K562 (cell line): ENCODE results near the gene FKBP8. TPM values are rescaled to one million over a fixed set of nuclear protein-coding genes. Genes with fewer than 3 reads are reported as not detected.

Source experiments
- ASH1L ChIP-seq: fragments of 450-650 bp; IDR thresholded peaks from 2 replicates; pipeline ENCODE4 v1.6.1; 2018; ENCODE audit warnings: borderline replicate concordance, mild to moderate bottlenecking, low read depth; ENCODE audit not compliant: partially characterized antibody
- CHD2 ChIP-seq: IDR thresholded peaks from 2 replicates; pipeline ENCODE4 v1.6.1; 2011; ENCODE audit warnings: low read depth, low read length
- EHMT2 ChIP-seq: fragments of 450-650 bp; IDR thresholded peaks from 2 replicates; pipeline ENCODE4 v1.6.1; 2018; ENCODE audit warnings: antibody characterized with exemption
- ELF4 ChIP-seq: fragments of 450-650 bp; formaldehyde crosslinking; IDR thresholded peaks from 2 replicates; pipeline ENCODE4 v1.4.0; 2022; ENCODE audit warnings: missing genetic modification characterization
- FUS ChIP-seq: fragments of 200-400 bp; formaldehyde crosslinking; optimal IDR thresholded peaks from 2 replicates; pipeline ENCODE3; 2017; ENCODE audit warnings: low read depth, low read length
- GABPA ChIP-seq: fragments of 200-800 bp; sonication (Bioruptor generic); conservative IDR thresholded peaks from 2 replicates; pipeline ENCODE4 v1.6.1; 2016; ENCODE audit warnings: low read depth, missing genetic modification characterization, missing compliant biosample characterization
- PCBP1 ChIP-seq: fragments of 200-400 bp; formaldehyde crosslinking; IDR thresholded peaks from 2 replicates; pipeline ENCODE4 v1.6.1; 2018; ENCODE audit warnings: mild to moderate bottlenecking, low read depth, low read length; ENCODE audit not compliant: poor library complexity, severe bottlenecking
- PHF8 ChIP-seq: fragments of 200-600 bp; sonication (generic); IDR thresholded peaks from 2 replicates; pipeline ENCODE4 v1.6.1; 2012; ENCODE audit warnings: mixed run types, mild to moderate bottlenecking, inconsistent platforms, low read length, moderate library complexity, borderline replicate concordance
- POLR2G ChIP-seq: fragments of 200-400 bp; formaldehyde crosslinking; IDR thresholded peaks from 2 replicates; pipeline ENCODE4 v1.6.1; 2017; ENCODE audit warnings: low read depth, mild to moderate bottlenecking, antibody characterized with exemption, low read length, moderate library complexity
- RBFOX2 ChIP-seq: fragments of 200-400 bp; formaldehyde crosslinking; IDR thresholded peaks from 2 replicates; pipeline ENCODE4 v1.6.1; 2017; ENCODE audit warnings: low read depth, mild to moderate bottlenecking, low read length, moderate library complexity
- SP1 ChIP-seq: sonication (generic); formaldehyde crosslinking; IDR thresholded peaks from 2 replicates; pipeline ENCODE4 v1.8.1; 2022; ENCODE audit warnings: mild to moderate bottlenecking, missing genetic modification reagents
- SP2 ChIP-seq: IDR thresholded peaks from 2 replicates; pipeline ENCODE4 v1.6.1; 2011; ENCODE audit warnings: mild to moderate bottlenecking, low read depth, low read length, moderate library complexity; ENCODE audit not compliant: poor library complexity, severe bottlenecking; ENCODE audit errors: extremely low read depth
- SUPT5H ChIP-seq: fragments of 450-650 bp; IDR thresholded peaks from 2 replicates; pipeline ENCODE4 v1.6.1; 2016
- YY1 ChIP-seq, 3 experiments: IDR thresholded peaks; 2 replicates each; pipeline ENCODE4 v1.6.1; 2011; ENCODE audit warnings: low read length in 2 of 3, mild to moderate bottlenecking in 2 of 3, moderate library complexity in 2 of 3, borderline replicate concordance in 1 of 3, control low read depth in 1 of 3, low read depth in 1 of 3; ENCODE audit not compliant: insufficient read depth in 3 of 3, insufficient replicate concordance in 2 of 3, control insufficient read depth in 1 of 3, insufficient read length in 1 of 3; ENCODE audit errors: extremely low read depth in 1 of 3
- polyA plus RNA-seq, 8 experiments: library from polyadenylated mRNA; depleted of rRNA in 4 of 8; stranded (reverse) in 5 of 8; unstranded in 3 of 8; fragments of >200 nt; fragmentation: Nextera tagmentation in 2 of 8; fragmentation: Illumina TruSeq in 1 of 8; extraction: Ambion mirVana in 2 of 8; extraction: Trizol in 1 of 8; gene quantifications; 2 replicates each; pipeline versions ENCODE4 v1.2.1 to v1.2.3, GENCODE V29; 2011 to 2014; ENCODE audit warnings: inconsistent platforms in 1 of 8, missing spikeins in 1 of 8
- total RNA-seq, 7 experiments: library from RNA; depleted of rRNA in 6 of 7; stranded (reverse); fragments of >200 nt in 6 of 7; fragmentation: Illumina TruSeq in 2 of 7; extraction: Trizol in 2 of 7; gene quantifications; 2 replicates each; pipeline versions ENCODE4 v1.2.1 to v1.2.3, GENCODE V29; 2011 to 2021; ENCODE audit warnings: low replicate concordance in 1 of 7
- TF ChIP-seq, protein P1 (sequence below): fragments of 450-650 bp; IDR thresholded peaks from 2 replicates; pipeline ENCODE4 v1.6.1; 2016
- TF ChIP-seq, protein P2 (sequence below), 2 experiments: fragments of 150-350 bp in 1 of 2; IDR thresholded peaks; 2 replicates each; pipeline ENCODE4 v1.6.1; 2012 to 2016; ENCODE audit warnings: low read depth in 2 of 2, low read length in 2 of 2, mild to moderate bottlenecking in 1 of 2, moderate library complexity in 1 of 2
- TF ChIP-seq, protein P3 (sequence below): fragments of 250-450 bp; sonication (Bioruptor Pico); IDR thresholded peaks from 2 replicates; pipeline ENCODE4 v1.5.0; 2021
- TF ChIP-seq, protein P4 (sequence below), 3 experiments: fragments of 200-800 bp in 1 of 3; sonication (Bioruptor generic) in 1 of 3; sonication (generic) in 1 of 3; formaldehyde crosslinking in 1 of 3; IDR thresholded peaks; 2 replicates each; pipeline versions ENCODE4 v1.6.1 to v1.8.0; 2016 to 2022; ENCODE audit warnings: mild to moderate bottlenecking in 2 of 3, missing compliant biosample characterization in 2 of 3, missing genetic modification characterization in 2 of 3, missing genetic modification reagents in 1 of 3

Gene FKBP8
- total and polyA plus RNA-seq, 9 of the 15 experiments (the other 6 are each of a cell fraction or from before 2014, with no cell fraction given): 0.46 to 236 (median 104) TPM

DNA sequence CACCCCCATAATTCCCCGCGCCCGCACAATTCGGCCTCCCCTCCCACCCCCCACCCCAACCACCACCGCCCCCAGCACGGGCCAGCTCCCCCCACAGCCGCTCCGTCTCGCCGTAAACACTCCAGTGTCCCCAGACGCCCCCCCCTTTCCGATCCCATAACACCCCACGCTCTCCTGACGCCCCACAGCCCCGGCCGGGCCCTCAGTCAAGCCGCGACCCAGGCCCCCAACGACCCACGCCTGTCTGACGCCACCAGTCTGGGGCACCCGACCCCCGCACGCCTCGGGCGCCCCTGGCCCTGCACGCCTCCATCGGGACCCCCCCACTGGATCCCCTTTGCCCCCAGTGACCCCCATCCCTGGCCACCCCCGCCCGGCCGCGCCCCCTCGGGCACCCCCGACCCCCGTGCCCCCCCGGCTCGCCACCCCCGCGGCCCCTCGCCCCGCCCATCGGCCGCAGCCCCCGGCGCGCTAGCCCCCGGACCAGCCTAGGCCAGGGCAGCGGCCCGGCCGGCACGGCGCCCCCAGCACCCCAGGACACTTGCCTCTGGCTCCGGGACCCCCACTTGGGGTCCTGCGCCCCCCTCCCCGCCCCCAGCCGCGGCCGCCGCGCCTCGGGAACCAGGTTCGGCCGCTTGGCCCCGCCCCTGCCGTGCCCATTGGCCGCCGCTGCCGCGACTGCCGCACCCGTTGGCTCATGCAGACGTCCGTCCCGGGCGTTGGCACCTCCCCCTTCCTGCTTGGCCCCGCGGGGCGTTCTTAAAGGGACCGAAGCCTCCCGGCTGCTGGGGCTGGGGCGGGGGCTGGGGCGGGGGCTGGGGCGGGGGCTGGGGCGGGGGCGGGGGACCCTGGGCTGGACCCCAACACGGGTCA lies at the start of gene FKBP8 (continued):
- peak; percentile 76 for TF ChIP-seq PCBP1
- 0 out of 2 replicates have a peak, but pooled peaks have one; percentile 16 for TF ChIP-seq SP1
- TF ChIP-seq GABPA (tag): peak; percentile 63; the same call in 1 of the 2 replicates
- peak; percentile 66 for TF ChIP-seq RBFOX2
- no peak for TF ChIP-seq FUS
- TF ChIP-seq, protein P1, sequence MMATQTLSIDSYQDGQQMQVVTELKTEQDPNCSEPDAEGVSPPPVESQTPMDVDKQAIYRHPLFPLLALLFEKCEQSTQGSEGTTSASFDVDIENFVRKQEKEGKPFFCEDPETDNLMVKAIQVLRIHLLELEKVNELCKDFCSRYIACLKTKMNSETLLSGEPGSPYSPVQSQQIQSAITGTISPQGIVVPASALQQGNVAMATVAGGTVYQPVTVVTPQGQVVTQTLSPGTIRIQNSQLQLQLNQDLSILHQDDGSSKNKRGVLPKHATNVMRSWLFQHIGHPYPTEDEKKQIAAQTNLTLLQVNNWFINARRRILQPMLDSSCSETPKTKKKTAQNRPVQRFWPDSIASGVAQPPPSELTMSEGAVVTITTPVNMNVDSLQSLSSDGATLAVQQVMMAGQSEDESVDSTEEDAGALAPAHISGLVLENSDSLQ: peak; percentile 98
- peak; percentile 50; the same call in 1 of the 2 replicates for TF ChIP-seq PHF8
- TF ChIP-seq EHMT2: no peak
- no peak for TF ChIP-seq SUPT5H
- TF ChIP-seq YY1 (IDR thresholded peaks at IDR 0.05; ENCODE audit: borderline replicate concordance in 1 of 3, control insufficient read depth in 1 of 3, extremely low read depth in 1 of 3, insufficient read depth in 3 of 3, insufficient read length in 1 of 3, insufficient replicate concordance in 2 of 3, low read depth in 1 of 3, low read length in 2 of 3): peak in 1 of 3 experiments; percentile 16
- TF ChIP-seq, protein P2, sequence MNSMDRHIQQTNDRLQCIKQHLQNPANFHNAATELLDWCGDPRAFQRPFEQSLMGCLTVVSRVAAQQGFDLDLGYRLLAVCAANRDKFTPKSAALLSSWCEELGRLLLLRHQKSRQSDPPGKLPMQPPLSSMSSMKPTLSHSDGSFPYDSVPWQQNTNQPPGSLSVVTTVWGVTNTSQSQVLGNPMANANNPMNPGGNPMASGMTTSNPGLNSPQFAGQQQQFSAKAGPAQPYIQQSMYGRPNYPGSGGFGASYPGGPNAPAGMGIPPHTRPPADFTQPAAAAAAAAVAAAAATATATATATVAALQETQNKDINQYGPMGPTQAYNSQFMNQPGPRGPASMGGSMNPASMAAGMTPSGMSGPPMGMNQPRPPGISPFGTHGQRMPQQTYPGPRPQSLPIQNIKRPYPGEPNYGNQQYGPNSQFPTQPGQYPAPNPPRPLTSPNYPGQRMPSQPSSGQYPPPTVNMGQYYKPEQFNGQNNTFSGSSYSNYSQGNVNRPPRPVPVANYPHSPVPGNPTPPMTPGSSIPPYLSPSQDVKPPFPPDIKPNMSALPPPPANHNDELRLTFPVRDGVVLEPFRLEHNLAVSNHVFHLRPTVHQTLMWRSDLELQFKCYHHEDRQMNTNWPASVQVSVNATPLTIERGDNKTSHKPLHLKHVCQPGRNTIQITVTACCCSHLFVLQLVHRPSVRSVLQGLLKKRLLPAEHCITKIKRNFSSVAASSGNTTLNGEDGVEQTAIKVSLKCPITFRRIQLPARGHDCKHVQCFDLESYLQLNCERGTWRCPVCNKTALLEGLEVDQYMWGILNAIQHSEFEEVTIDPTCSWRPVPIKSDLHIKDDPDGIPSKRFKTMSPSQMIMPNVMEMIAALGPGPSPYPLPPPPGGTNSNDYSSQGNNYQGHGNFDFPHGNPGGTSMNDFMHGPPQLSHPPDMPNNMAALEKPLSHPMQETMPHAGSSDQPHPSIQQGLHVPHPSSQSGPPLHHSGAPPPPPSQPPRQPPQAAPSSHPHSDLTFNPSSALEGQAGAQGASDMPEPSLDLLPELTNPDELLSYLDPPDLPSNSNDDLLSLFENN (IDR thresholded peaks at IDR 0.05; ENCODE audit: low read depth in 2 of 2, low read length in 2 of 2): no peak
- peak; percentile 81 for TF ChIP-seq CHD2
- TF ChIP-seq POLR2G: peak; percentile 67
- TF ChIP-seq, protein P3, sequence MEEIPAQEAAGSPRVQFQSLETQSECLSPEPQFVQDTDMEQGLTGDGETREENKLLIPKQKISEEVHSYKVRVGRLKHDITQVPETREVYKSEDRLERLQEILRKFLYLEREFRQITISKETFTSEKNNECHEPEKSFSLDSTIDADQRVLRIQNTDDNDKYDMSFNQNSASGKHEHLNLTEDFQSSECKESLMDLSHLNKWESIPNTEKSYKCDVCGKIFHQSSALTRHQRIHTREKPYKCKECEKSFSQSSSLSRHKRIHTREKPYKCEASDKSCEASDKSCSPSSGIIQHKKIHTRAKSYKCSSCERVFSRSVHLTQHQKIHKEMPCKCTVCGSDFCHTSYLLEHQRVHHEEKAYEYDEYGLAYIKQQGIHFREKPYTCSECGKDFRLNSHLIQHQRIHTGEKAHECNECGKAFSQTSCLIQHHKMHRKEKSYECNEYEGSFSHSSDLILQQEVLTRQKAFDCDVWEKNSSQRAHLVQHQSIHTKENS (CRISPR knock-in tag): no peak
- TF ChIP-seq ASH1L: peak; percentile 69
- TF ChIP-seq, protein P4, sequence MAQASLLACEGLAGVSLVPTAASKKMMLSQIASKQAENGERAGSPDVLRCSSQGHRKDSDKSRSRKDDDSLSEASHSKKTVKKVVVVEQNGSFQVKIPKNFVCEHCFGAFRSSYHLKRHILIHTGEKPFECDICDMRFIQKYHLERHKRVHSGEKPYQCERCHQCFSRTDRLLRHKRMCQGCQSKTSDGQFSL (CRISPR knock-in tag; IDR thresholded peaks at IDR 0.05): peak; percentile 58; the same call in 1 of the 2 replicates
- TF ChIP-seq, protein P4 (tag; IDR thresholded peaks at IDR 0.05): peak in 1 of 2 experiments; percentile 82; a peak in 2 of 4 replicates
- no peak for TF ChIP-seq ELF4
- TF ChIP-seq SP2: peak; percentile 90
